GM21737 (cell line): ENCODE measurements around the gene ZRANB1.

Source experiments
- ATAC-seq: cut with Tn5 transposase; IDR thresholded peaks from one replicate; pipeline ENCODE4 v1.9.1; 2021; ENCODE audit warnings: mild to moderate bottlenecking, moderate library complexity; ENCODE audit not compliant: unreplicated experiment

ZRANB1 gene

GRCh38 chr10:124918906-124919305, 23.0 kb upstream of the ZRANB1 start:
- no peak for ATAC-seq

DNA sequence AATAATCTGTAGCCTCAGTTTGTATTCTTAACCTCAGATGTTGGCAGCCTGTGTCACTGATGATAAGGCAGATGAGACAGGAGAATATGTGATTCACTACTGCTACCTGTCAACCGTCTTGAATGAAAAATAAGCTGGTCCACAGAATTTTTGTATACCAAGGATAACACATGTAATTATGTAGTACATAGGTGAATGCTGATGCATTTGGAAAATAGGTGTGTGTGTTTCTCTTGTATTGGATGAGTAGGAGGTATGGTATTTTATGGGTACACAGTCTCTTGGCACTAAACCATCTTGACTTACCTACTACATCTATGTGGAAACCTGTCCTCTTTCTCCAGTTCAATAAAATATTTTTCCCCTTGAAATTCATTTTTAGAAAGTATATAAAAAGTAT, 20.7 kb upstream of the ZRANB1 start:
- no peak for ATAC-seq

GRCh38 chr10:124923684-124924083, 18.2 kb upstream of the ZRANB1 start:
- no peak for ATAC-seq

- no peak for ATAC-seq
Observed at GRCh38 chr10:124926548-124926947, 15.4 kb upstream of the ZRANB1 start.

- ATAC-seq = no peak
Observed at GRCh38 chr10:124928087-124928486, 13.8 kb upstream of the ZRANB1 start.

- no peak for ATAC-seq
Observed at GRCh38 chr10:124928545-124928944, 13.4 kb upstream of the ZRANB1 start.

DNA sequence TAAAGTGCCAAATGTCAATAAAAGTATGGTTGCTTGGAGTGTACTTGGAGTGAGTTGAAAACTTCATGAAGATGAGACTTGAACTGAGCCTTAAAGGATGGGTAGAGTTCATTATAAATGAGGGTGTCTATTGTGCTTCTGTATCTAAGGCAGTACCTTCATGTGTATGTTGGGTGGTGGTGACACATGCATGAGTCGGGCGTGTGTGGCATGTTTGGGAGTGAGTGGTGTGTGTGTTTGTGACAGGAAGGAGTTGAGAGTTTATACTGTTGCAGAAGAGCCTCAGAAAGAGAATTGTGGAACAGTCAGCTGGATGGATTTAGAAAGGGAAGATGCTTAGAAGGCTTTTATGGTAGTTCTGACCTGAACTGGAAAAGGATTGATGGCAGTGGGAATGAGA, 6.0 kb upstream of the ZRANB1 start:
- ATAC-seq = no peak

DNA sequence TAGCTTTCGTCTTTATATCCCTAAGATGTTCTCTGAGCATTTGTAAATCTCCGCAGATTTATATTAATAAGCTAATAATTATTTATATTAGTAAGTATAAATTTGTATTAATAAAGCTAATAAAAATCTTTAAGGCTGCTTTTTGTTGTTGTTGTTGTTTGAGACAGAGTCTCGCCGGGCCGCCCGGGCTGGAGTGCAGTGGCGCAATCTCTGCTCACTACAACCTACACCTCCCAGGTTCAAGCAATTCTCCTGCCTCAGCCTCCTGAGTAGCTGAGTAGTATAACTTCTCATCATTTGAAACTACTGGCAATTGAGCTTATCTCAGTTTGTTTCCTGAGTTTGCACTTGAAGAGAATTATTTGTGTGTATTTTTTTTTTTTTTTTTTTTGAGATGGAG, 5.1 kb upstream of the ZRANB1 start:
- ATAC-seq = no peak

GRCh38 chr10:124939290-124939689, 2.6 kb upstream of the ZRANB1 start:
- ATAC-seq = no peak

DNA sequence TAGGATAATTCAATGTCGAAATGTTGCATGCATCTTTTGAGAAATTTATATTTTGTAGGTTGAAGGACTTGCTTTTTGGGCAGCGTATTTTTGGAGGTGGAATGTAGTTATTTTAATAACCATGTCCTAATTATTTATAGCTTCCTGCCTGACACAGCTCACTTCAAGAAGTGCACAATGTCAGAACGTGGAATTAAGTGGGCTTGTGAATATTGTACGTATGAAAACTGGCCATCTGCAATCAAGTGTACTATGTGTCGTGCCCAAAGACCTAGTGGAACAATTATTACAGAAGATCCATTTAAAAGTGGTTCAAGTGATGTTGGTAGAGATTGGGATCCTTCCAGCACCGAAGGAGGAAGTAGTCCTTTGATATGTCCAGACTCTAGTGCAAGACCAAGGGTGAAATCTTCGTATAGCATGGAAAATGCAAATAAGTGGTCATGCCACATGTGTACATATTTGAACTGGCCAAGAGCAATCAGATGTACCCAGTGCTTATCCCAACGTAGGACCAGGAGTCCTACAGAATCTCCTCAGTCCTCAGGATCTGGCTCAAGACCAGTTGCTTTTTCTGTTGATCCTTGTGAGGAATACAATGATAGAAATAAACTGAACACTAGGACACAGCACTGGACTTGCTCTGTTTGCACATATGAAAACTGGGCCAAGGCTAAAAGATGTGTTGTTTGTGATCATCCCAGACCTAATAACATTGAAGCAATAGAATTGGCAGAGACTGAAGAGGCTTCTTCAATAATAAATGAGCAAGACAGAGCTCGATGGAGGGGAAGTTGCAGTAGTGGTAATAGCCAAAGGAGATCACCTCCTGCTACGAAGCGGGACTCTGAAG, 620 bp downstream of the ZRANB1 start:
- ATAC-seq = no peak

GRCh38 chr10:124943301-124944092, 1.6 kb downstream of the ZRANB1 start:
- ATAC-seq = no peak

DNA sequence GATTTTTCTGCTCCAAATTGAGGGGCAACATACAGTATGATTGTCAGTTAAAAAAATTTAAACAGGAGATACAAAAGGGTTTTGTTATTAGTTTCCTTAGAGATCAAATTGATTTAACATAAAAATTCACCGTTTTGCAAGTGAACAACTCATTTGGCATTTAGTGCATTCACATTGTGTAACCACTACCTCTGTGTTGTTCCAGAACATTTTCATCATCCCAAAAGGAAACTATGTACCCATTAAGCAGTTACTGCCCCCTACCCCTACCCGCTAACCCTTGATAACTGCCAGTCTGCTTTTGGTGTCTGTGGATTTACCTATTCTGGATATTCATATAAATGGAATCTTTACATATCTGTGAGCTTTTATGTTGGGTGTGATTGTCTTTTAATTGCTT, 3.1 kb downstream of the ZRANB1 start:
- no peak for ATAC-seq

GRCh38 chr10:124946945-124947344, 5.0 kb downstream of the ZRANB1 start:
- ATAC-seq = no peak

- no peak for ATAC-seq
Observed at GRCh38 chr10:124949543-124949942, 7.6 kb downstream of the ZRANB1 start.

GRCh38 chr10:124952123-124952522, 10.2 kb downstream of the ZRANB1 start:
- no peak for ATAC-seq

DNA sequence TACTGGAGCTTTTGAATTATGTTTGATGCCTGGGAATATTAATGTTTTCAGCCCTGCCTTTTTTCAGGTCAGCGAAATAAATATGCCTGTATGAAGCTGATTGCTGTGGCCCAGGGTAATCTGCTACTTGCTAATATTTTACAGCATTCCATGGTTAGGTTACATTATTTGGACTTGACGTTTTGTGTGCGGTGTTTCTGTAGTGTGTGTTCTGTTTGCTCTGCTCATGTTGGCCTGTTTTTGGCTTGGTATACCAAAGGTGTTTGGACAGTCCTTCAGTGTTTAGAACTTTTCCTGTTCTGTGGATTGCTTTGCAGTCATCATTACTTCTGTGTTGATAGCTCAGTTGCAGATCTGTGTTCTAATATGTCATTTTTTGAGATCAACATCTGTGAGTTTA, 11.5 kb downstream of the ZRANB1 start:
- no peak for ATAC-seq

DNA sequence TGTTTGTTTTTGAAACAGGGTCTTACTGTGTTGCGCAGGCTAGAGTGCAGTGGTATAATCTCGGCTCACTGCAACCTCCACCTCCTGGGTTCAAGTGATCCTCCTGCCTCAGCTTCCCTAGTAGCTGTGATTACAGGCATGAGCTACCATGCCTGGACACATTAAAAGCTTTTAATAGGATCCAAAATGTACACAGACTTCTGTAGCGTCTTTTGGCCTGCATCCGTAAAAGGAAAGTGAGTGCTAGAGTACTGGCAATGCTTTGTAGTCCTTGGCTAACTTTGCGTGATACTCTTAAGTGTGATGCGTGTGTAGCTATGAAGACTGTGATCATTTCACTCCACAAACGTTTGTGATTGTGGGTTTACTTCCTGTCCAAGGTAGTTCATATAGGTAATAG, 13.3 kb downstream of the ZRANB1 start:
- no peak for ATAC-seq

GRCh38 chr10:124955868-124956267, 13.9 kb downstream of the ZRANB1 start:
- ATAC-seq = no peak

DNA sequence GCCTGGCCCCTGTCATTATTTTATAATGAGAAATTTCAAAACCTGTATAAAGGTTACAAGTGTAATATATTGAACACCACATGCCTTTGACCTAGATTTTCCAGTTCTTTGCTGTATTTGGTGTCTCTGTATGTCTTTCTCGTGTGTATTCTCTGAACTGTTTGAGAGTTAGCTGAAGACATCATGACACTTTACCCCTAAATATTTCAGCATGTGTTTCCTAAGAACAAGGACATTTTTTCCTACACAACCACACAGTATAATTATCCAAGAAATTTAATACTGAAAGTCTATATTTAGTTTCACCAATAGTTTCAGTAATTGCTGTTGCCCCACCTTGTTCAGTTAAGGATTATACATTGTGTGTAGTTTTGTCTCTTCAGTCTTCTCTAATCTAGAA, 14.8 kb downstream of the ZRANB1 start:
- ATAC-seq = no peak

DNA sequence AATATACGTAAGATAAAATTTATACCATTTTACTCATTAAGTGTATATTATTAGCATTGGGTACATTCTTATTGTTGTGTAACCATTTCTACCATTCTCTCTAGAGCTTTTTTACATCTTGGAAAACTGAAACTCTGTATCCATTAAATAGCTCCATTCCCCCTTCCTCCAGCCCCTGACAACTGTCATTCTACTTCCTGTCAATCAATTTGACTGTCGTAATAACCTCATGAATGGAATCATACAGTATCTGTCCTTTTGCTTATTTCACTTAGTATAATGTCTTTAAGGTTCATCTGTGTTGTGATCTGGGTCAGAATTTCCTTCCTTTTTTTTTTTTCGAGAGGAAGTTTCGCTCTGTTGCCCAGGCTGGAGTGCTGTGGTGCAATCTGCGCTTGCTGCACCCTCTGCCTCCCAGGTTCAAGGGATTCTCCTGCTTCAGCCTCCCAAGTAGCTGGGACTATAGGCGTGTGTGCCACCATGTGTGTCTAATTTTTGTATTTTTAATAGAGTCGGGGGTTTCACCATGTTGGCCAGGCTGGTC, 15.6 kb downstream of the ZRANB1 start:
- ATAC-seq = no peak

DNA sequence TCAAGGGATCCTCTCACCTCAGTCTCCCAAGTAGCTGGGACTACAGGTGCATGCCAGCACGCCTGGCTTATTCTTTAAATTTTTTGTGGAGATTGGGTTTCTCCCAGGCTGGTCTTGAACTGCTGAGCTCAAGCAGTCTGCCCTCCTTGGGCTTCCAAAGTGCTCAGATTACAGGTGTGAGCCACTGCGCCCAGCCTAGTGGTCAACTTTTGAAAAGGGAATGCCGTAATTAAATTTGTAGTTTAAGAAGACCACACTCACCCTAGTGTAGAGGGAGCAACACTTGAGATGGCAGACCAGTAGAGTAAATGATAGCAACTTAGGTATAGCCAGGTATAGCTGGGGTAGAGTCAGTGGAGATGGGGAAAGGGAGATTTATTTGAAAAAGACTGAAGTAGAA, 17.6 kb downstream of the ZRANB1 start:
- no peak for ATAC-seq

- ATAC-seq = no peak
Observed at GRCh38 chr10:124961248-124961570, 19.3 kb downstream of the ZRANB1 start.
